D341Med (cell line): Measurements from ENCODE around the gene NOD2.

ENCODE experiments used
- DNase-seq: peaks from one replicate; pipeline ENCODE4 v3.0.0; 2012; ENCODE audit warnings: low spot score

Gene NOD2

DNA sequence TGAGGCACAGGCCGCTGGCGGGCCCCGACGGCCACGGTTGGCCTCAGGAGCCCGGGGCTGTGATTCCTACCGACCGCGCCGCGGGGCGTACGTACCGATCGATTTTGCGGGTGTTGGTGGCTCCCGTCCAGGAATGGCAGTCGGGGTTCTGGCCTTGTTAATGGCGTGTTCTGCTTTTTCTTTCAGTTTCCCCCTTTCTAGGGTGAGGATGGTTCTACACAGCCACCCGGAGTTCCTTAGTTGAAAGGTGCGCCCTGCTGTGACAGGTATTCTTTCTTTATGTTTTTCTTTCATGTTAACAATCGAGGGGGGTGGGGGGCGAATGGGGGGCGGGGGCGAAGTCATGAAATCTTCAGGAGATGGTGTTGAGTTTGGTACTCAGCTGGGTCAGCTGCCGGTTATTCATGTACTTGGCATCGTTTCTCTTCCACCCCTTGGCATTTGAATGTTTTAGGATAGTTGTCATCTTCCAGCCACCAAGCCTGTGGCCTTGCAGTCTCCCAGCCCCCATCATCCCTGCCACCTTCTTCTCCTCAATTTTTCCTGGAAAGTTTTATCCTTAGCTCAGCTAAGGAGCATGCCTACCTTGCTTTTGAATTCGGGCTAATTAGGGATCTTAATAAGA, 49.3 kb downstream of the NOD2 start:
- DNase-seq, result no peak

DNA sequence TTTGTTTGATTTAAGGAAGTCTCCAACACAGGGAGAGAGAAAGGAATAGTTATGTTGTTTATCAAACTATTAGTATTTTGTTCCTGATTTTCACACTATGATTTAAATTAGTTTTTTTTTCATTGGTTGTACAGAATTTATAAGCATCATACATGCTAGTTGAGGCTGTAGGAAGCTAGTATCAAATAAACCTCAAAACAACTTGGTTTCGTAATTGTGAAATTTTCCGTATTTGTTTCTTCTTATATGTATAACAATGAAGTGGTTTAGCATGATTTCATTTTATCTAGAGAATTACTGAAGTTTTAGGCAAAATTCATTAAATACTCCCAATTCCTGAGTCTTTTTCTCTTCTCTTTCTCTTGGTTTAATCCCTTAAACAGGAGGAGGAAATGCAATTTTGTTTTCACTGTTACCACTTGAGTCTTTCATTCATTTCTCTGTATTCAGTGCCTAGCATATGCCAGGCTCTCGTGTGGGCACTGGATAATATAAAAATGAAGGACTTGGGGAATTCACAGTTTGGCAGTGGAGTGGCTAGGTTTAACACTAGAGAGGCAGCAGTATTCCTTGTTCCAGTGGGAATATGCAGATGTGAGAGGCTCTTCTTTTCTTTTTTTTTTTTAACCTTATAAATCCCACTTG, 50.3 kb downstream of the NOD2 start:
- no peak for DNase-seq

DNA sequence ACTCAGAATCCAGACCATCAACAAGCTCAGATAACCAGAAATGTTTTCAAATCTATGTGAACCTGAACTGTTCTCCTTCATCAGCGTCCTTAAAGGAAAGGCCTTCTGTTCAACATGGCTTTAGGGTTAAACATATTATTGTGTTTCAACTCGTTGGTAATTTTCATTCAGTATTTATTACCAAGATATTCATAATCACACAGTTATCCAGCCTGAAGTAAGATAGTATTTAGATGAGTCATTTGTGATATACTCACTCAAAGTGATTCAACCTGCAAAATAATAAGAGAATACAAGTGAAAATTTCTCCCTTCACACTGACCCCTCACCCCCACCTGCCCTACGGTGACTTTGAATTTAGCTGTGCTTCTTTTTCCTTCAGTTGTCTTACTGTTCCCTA, 51.5 kb downstream of the NOD2 start:
- no peak for DNase-seq

DNA sequence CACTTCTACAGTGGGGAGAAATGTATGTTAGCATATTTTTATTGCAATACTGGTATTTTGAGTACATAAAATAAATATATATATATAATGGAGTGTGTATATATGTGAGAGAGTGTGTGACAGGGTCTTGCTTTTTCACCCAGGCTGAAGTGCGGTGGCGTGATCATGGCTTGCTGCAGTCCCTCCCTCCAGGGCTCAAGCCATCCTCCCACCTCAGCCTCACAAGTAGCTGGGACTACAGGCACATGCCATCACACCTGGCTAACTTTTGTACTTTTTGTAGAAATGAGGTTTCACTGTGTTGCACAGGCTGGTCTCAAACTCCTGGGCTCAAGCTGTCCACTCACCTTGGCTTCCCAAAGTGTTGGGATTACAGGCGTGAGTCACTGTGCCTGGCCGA, 52.5 kb downstream of the NOD2 start:
- DNase-seq, result no peak

DNA sequence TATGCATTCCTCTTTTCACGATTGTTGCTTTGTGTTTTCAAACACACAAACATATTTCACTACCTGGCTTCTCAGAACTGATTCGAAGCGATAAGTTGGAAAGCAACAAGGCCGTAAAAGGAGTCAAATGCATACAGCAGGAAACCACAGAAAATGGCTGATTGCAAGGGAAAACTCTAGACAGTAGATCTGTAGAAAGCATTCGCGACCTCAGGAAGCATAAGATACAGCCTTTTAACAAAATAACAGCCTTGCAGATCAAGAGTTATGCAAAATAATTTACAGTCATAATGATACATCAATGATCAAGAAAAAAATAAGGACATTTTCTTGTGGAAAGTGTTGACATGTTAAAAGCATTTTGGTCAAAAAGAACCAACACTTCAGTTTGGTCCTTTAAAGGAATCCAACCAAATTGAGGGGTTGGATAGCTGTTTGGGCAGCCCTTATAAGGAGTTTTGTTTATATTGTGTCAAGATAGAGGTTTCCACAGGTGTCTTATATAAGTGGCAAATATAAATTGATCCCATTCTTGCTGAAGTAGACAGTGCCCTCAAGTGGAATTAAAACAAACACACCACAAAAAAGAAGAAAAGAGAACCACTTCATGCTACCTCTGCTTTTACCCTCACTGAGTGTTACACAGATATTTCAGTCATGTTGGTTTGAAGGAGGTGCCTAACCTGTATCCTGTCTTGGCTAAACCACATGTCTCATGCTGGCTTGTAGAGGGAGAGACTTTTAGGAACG, 54.0 kb downstream of the NOD2 start:
- DNase-seq, result no peak

DNA sequence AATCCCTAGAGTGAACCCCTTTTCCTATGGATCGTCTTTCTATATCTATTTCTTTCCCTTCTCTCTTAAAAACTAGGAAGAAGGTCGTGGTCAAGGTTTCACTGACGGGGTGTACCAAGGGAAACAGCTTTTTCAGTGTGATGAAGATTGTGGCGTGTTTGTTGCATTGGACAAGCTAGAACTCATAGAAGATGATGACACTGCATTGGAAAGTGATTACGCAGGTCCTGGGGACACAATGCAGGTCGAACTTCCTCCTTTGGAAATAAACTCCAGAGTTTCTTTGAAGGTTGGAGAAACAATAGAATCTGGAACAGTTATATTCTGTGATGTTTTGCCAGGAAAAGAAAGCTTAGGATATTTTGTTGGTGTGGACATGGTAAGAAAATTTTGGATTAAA, 58.1 kb downstream of the NOD2 start:
- DNase-seq, result no peak

DNA sequence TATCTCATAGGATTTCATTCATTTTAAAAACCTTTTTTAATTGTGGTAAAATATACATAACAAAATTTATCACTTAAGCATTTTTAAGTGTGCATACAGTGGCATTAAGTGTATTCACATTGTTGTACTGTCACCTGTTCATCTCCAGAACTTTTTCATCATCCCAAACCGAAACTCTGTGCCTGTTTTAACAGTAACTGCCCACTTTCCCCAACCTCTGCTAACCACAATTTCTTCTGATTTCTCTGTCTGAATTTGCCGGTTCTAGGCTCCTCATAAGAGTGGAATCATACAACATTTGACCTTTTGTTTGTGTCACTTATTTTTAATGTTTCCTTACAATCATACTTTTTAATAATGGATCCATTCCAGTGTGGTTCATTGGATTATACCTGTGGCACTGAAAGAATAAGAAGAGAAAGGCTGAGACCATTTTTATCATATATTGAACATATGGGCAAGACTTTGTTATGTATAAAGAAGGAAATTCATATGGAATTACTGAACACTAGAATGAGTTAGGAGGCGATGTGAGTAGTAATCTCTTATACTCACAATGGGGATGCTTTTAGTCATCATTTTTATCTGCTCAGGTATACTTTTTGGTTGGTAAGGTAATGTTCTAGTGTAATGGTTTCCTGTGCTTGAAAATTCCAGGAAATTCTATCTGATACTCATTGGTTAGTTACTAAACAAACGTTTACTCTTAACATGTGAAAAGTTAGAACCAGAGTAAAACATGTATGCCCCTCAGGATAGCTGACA, 59.2 kb downstream of the NOD2 start:
- DNase-seq, result no peak

DNA sequence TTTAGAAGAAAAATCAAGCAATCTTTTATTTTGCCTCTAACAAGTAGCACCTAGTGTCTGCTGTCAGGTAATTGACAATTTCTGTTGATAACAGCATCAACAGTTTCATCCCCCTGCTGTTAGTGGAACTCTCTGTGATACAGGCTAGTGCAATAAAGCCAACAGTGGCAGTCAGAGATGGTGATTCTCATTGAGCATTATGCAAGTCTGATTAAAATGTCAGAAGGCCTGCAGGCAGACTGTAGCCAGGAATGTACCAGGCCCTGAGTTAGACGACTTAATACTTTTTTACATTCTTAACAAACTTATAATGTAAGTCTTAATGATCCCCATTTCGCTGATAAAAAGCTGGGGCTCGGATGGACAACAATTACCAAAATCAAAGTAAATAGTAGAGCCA, 63.1 kb downstream of the NOD2 start:
- no peak for DNase-seq

DNA sequence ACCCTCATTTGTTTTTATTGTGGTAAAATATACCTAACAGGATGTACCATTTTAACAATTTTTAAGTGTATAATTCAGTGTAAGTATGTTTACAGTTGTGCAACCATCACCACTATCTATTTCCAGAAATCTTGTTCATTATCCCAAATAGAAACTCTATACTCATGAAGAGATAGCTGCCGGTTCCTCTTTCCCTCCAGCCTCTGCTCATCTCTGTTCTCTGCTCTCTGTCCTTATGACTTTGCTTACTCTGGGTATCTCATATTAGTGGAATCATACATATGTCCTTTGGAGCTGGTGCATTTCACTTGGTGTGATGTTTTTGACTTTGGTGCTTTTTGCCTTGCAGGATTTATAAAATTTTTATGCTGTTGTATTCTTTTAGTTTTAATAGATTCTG, 67.9 kb downstream of the NOD2 start:
- no peak for DNase-seq

DNA sequence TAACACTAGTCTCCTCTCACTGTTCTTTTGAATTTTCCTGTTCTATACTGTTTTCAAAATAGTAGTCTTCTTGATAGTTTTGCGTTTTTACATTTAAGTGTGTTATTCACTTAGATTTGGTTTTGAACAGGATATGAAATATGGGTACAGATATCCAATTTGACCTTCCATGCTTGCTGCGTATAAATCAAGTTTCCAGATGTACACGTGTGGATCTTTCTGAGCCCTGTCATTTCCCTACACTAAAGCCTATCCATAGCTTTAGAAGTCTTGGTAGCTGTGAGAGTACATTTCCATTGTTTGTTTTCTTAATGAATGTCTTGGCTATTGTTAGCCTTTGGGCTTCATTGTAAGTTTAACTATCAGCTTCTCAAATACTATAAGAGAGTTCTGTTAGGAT, 68.8 kb downstream of the NOD2 start:
- DNase-seq, result no peak

DNA sequence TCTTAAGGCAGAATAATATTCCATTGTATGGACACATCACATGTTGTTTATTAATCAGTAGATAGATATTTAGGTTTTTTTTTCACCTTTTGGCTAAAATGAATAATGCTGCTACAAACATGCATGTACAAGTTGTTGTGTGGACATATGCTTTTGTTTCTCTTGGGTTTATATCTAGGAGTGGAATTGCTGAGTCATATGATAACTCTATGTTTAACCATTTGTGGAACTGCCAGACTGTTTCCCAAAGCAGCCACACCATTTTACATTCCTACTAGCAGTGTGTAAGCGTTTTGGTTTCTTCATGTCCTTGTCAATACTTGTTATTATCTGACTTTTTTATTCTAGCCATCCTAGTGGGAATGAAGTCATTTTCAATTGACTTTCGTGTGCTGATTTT, 69.8 kb downstream of the NOD2 start:
- no peak for DNase-seq

DNA sequence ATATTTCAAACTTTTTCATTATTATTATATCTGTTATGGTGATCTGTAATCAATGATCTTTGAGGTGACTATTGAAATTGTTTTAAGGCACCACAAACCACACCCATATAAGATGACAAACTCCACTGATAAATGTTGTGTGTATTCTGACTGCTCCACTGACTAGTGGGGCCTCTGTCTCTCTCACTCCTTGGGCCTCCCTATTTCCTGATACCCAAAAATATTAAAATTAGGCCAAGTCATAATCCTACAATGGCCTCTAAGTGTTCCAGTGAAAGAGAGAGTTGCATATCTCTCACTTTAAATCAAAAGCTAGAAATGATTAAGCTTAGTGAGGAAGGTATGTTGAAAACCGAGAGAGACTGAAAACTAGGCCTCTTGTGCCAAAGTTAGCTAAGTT, 71.9 kb downstream of the NOD2 start:
- no peak for DNase-seq

DNA sequence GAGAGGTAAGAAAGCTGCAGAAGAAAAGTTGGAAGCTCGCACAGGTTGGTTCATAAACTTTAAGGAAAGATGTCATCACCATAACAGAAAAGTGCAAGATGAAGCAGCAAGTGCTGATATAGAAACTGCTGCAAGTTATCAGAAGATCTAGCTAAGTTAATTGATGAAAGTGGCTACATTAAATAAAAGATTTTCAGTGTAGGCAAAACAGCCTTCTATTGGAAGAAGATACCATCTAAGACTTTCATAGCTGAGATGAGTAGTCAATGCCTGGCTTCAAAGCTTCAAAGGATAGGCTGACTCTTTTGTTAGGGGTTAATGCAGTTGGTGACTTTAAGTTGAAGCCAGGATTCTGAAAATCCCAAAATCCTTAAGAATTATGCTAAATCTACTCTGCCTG, 72.5 kb downstream of the NOD2 start:
- DNase-seq, result no peak

DNA sequence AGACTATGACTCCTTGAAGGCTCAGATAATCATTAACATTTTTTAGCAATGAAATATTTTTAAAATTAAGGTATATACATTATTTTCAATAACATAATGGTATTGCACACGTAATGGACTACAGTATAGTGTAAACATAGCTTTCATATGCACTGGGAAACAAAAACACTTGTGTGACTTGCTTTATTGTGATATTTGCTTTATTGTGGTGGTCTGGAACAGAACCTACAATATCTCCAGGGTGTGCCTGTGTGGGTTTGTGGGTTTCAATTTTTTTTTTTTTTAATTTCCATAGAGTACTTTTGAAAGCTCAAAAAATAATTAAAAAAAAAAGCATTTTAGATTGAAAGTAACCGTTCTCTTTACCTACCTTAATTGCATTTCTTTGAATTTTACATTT, 73.8 kb downstream of the NOD2 start:
- no peak for DNase-seq

DNA sequence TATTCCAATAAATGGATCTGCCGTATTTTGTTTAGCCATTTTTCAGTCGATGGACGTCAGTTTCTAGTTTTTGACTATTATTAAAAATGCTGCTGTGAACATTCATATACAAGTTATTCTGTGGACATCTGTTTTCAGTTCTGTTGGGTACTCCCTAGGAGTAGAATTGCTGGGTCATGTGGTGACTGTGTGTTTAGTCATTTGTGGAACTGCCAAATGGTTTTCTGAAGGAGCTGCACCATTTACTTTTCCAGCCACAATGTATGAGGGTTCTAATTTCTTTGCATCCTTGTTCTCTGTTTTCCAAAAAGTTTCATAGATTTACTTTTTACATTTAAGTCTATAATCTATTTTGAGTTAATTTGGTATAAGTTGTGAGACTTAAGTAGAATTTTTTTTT, 78.0 kb downstream of the NOD2 start:
- DNase-seq, result no peak

DNA sequence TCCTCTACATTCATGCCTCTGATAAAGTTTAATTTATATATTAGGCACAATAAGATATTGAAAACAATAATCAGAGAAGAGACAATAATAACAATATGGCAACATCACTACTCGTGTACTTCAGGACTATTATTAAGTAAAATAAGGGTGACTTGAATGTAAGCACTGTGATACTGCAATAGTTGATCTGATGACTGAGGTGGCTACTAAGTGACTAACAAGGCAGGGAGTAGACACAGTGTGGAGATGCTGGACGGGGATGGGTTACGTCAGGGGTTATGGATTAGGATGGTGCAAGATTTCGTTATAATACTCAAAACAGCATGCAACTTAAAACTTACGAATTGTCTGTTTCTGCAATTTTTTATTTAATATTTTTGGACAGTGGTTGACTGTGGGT, 81.0 kb downstream of the NOD2 start:
- no peak for DNase-seq

DNA sequence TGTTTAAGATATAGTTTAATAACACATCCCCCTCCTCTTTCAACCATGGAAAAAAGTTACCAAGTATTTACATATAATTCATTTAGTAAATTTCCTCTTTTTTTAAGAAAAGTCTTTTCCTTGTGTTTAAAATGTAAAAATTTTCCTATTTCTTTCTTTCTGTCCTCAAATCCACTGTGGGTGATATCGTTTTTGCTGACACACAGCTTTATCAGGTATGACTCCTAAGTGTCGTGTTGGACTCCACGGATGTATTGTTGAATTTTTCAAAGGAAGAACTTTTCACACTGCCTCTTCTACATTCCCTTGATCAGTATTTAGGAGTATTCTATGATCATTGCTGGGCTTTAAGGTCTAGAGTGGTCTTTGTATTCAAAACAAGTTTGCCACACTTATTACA, 81.6 kb downstream of the NOD2 start:
- DNase-seq, result no peak

DNA sequence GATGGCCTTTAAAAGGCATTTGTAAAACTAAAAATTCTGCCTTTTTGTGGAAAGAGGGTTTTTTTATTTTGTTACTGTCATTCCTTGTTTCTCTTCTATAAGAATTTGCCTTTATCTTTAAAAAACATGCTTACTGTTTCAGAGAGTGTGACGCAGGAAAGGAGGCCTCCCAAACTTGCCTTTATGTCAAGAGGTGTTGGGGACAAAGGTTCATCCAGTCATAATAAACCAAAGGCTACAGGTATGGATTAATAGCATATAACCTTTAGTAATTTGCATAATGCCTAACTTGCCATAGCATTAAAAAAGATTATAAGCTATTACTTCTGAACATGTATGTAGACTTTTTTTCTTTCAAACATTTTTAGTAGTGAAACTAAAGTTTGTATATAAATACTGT, 82.6 kb downstream of the NOD2 start:
- DNase-seq, result no peak

DNA sequence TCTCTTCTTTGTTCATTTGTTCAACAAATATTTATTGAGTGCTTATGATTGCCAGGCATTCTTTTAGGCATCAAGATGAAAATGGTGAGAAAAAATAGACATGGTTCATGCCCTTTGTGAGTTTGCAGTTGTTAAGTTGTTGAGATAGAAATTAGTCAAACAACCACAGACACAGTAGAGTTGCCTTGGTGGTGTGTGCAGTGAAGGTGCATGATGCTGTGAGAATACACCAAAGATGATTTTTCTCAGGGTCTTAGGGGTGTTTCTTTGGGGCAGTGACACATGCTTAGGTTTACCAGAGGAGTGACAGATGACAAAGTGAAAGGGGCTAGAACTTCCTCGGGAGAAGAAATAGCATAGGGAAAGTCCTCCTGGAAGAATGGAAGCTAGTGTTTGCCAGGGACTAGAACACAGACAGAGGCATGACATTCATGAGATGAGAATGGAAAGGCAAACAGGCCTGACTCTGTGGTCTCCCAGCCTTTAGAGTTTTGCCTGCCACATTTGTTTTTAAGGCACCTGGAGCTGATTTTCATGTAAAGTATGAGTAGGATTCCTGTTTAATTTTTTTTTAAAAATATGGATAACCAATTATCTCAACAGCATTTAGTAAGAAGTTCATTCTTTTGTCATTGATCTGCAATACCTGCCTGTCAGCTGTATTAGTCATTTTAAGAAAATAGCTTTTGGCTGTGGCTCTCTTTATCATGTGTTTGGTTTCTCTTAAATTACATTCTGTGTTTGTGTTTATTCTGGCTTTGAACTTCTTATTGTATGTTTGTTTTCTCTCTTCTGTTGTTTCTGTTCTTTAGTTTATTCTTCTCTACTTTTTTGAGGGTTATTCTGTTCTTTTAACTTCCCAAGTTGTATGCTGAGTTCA, 85.1 kb downstream of the NOD2 start:
- DNase-seq, result no peak

DNA sequence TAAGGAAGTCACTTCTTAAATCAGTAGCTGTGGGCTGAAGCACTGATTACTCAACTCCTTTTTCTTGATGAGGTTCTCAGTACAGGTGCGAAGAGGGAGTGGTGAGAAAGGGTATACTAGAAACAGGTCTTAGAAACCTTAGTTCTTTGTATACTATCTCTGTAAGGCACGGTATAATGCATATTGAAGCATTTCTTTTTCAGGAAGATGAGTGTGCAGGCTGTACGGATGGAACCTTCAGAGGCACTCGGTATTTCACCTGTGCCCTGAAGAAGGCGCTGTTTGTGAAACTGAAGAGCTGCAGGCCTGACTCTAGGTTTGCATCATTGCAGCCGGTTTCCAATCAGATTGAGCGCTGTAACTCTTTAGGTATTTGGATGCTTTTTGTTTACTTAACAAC, 87.6 kb downstream of the NOD2 start:
- no peak for DNase-seq

DNA sequence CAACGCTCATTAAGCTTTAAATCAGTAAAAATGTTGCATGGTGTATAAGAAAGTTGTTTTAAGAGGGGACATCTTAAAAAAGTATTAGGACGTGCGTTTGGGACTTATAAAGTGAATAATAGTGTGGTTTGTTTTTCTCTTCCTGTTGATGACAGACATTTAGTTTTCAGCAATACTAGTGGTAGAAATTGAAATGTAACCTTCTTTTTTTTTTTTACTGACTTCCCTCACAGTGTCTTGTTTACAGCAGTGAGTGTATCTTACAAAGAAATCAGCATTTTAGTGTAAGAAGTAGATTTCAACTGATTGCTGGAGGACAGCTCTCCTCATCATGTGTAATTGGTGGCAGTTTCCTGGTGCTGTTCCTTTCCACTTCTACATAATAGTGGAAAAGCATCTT, 88.1 kb downstream of the NOD2 start:
- DNase-seq, result no peak
